Muscle layer of colon (tissue), 2 donors: ENCODE data around the gene EFNB2.

Experiments used
- H3K27ac ChIP-seq: one replicate; pipeline ENCODE4 v1.7.0; 2013; ENCODE audit warnings: low read depth, mild to moderate bottlenecking, low read length, moderate library complexity
- H3K27me3 ChIP-seq, 2 donors: one replicate each; pipeline ENCODE4 v1.7.0; 2013; ENCODE audit warnings: low read length in 2 of 2, mild to moderate bottlenecking in 2 of 2; ENCODE audit not compliant: insufficient read depth in 2 of 2, control insufficient read depth in 1 of 2
- H3K36me3 ChIP-seq: one replicate; pipeline ENCODE4 v1.7.0; 2013; ENCODE audit warnings: mild to moderate bottlenecking, low read length; ENCODE audit not compliant: insufficient read depth
- H3K4me1 ChIP-seq: one replicate; pipeline ENCODE4 v1.7.0; 2013; ENCODE audit warnings: mild to moderate bottlenecking, low read length; ENCODE audit not compliant: insufficient read depth
- H3K4me3 ChIP-seq, 2 donors: one replicate each; pipeline ENCODE4 v1.7.0; 2013; ENCODE audit warnings: low read length in 2 of 2, low read depth in 1 of 2, mild to moderate bottlenecking in 1 of 2, moderate library complexity in 1 of 2
- H3K9ac ChIP-seq: one replicate; pipeline ENCODE4 v1.7.0; 2013; ENCODE audit warnings: low read length
- H3K9me3 ChIP-seq: one replicate; pipeline ENCODE4 v1.7.0; 2013; ENCODE audit warnings: mild to moderate bottlenecking, low read length
- donor health status: abdominal sarcoma.
- donor health status: Adenocarcinoma of cecum.

Gene EFNB2, protein sequence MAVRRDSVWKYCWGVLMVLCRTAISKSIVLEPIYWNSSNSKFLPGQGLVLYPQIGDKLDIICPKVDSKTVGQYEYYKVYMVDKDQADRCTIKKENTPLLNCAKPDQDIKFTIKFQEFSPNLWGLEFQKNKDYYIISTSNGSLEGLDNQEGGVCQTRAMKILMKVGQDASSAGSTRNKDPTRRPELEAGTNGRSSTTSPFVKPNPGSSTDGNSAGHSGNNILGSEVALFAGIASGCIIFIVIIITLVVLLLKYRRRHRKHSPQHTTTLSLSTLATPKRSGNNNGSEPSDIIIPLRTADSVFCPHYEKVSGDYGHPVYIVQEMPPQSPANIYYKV

DNA sequence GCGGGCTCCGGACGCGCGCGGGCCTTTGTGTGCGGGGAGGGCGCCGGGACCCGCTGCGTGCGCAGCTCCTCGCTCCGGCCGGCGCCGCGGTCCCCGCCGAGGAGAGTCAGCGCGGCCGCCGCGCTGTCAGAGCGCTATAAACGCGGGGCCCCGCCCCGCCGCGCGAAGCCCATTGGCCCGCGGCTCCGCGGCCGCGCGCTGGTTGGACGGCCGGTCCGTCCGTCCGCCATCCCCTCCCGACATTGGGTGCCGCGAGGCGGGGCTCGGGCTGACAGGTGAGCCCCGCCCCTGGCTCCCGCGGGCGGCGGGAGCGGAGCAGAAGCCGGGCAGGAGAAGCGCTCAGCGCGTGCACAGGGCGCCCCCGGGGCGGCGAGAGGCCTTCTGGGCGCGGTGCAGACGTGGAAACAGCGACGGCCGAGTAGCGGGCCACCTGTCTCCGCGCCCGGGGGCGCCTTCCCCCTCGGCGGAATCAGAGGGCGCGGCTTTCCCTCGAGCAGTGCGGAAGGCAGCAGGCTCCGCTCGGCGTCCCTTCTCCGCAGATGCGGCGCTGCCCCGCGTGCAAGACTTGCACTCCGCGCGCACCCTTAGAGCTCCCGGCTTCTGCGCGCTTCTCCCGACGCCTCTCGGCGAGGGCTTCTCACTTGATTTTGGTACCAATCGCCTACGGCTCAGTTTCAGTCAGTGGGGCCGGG, at the start of gene EFNB2:
Gene EFNB2, minus strand, starts transcription at position 111 of the 692 bp plus-strand sequence. CDS start 698 bp downstream, outside the sequence.
- Histone ChIP-seq H3K27ac (peak within 1 kb of the TSS; percentile 72), H3K9me3 (no peaks in the 10 kb centered on the region), H3K27me3 (no peaks in the 10 kb centered on the region), H3K4me1 (peaks cover 6% of the 10 kb centered on the region), H3K4me3 (peak within 1 kb of the TSS; percentile 51 to 69), H3K36me3 (peaks cover 4% of the 10 kb centered on the region), H3K9ac (no peak within 1 kb of the TSS)

DNA sequence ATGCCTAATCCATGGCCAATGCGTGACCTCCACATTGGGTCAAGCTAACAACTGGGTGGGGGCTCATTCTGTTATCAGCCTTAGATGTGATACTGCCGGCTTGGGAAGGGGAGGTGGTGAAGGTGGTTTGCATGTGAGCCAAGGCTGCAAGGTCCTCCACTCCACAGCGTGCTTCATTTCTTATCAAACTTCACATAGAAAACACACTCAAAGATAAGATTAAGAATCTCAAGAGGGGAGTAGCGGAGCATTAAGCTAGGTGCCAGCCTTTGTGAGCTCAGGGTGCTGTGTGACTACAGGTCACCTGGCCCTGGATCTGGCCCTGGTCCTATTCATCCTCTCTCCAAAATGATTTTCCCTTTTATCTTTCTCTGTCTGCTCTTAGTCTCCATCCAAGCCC, 45.8 kb upstream of the EFNB2 start:
- no peak overlapping the region for H3K27ac ChIP-seq
- H3K36me3 ChIP-seq = no peaks in the 10 kb centered on the region
- no peak overlapping the region for H3K9ac ChIP-seq
- H3K4me3 ChIP-seq = no peak overlapping the region
- peaks cover 4% of the 10 kb centered on the region for H3K4me1 ChIP-seq
- no peaks in the 10 kb centered on the region for H3K9me3 ChIP-seq
- H3K27me3 ChIP-seq = no peaks in the 10 kb centered on the region

DNA sequence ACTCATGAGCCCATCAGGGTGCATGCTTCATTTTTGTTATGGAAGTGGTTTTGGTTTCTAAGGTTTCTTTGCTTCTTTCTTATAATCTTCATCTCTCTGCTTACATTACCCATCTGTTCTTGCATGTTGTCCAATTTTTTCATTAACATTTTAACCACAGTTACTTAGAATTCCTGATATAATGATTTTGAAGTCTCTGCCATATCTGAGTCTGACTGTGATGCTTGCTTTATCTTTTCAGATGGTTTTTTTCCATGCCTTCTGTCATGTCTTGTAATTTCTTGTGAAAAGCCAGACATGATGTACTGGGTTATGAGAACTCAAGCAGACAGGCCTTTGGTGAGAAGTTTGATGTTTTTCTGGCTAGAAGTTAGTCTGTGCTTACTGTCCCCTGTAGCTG, 40.4 kb upstream of the EFNB2 start:
- no peaks in the 10 kb centered on the region for H3K27me3 ChIP-seq
- no peak overlapping the region for H3K9ac ChIP-seq
- H3K4me3 ChIP-seq = no peak overlapping the region
- H3K4me1 ChIP-seq = peaks cover 4% of the 10 kb centered on the region
- H3K27ac ChIP-seq = no peak overlapping the region
- H3K9me3 ChIP-seq = no peaks in the 10 kb centered on the region
- no peaks in the 10 kb centered on the region for H3K36me3 ChIP-seq

DNA sequence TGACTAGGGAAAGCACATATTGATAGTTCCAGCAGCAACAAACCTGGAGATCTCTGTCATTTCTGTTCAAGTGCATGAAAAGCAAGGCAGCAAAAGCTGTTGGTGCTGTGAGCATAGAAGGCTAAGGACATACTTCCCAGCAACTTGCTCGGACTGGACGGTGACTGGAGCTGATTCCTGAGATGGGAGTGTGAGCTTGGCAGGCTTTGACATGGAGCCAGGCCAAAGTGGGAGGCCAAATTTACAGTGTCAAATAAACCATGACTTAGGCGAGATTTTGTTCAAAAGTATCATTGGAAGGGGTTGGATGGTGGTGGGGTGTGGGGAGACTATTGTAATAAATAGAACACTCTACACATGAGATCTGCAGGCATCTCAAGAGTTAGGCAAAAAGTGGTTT, 38.4 kb upstream of the EFNB2 start:
- peaks cover 4% of the 10 kb centered on the region for H3K4me1 ChIP-seq
- H3K4me3 ChIP-seq = no peak overlapping the region
- no peak overlapping the region for H3K9ac ChIP-seq
- H3K36me3 ChIP-seq = no peaks in the 10 kb centered on the region
- H3K9me3 ChIP-seq = no peaks in the 10 kb centered on the region
- no peak overlapping the region for H3K27ac ChIP-seq
- no peaks in the 10 kb centered on the region for H3K27me3 ChIP-seq

DNA sequence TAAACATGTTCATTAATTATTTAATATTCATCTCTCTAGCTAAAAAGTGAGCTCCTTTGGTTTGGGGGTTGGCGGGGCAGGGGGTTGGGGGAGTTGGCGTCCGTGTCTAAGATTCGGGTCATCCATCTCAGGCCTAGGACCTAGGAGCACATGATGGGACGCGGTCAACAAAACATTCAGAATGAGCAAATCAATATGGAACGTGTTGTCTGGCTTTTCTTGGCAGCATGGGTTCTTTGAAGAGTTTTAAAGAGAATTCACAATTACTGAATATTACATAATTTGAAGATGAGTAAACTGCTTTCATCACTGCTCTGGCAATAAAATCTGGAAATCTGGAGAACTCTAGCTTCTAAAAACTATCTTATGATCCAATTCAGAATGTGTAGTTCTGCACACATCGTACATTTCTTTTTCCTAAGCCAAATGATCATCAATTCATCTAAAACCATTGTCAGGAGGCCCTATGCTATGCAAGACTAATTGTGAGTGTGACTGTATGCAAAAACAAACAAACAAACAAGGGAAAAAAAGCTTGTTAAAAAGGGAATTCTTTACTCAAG, 37.9 kb upstream of the EFNB2 start:
- peaks cover 7% of the 10 kb centered on the region for H3K4me1 ChIP-seq
- no peak overlapping the region for H3K27ac ChIP-seq
- H3K9me3 ChIP-seq = no peaks in the 10 kb centered on the region
- no peak overlapping the region for H3K4me3 ChIP-seq
- H3K27me3 ChIP-seq = no peaks in the 10 kb centered on the region
- H3K36me3 ChIP-seq = no peaks in the 10 kb centered on the region
- no peak overlapping the region for H3K9ac ChIP-seq

DNA sequence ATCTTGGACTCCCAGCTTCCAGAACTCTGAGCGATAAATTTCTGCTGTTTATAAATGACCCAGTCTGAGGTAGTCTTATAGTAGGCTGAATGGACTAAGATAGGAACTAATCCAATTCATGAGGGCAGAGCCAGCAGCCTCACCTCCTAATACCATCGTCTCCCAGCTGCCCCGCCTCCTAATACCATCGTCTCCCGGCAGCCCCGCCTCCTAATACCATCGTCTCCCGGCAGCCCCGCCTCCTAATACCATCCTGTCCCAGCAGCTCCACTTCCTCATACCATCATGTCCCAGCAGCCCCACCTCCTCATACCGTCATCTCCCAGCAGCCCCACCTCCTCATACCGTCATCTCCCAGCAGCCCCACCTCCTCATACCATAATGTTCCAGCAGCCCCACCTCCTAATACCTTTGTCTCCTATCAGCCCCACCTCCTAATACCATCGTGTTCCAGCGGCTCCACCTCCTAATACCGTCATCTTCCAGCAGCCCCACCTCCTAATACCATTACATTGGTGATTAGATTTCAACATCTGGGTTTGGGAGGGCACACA, 34.9 kb upstream of the EFNB2 start:
- H3K27me3 ChIP-seq = no peaks in the 10 kb centered on the region
- no peaks in the 10 kb centered on the region for H3K36me3 ChIP-seq
- peaks cover 15% of the 10 kb centered on the region for H3K4me1 ChIP-seq
- H3K9me3 ChIP-seq = no peaks in the 10 kb centered on the region
- H3K4me3 ChIP-seq = no peak overlapping the region
- H3K9ac ChIP-seq = no peak overlapping the region
- H3K27ac ChIP-seq = no peak overlapping the region

DNA sequence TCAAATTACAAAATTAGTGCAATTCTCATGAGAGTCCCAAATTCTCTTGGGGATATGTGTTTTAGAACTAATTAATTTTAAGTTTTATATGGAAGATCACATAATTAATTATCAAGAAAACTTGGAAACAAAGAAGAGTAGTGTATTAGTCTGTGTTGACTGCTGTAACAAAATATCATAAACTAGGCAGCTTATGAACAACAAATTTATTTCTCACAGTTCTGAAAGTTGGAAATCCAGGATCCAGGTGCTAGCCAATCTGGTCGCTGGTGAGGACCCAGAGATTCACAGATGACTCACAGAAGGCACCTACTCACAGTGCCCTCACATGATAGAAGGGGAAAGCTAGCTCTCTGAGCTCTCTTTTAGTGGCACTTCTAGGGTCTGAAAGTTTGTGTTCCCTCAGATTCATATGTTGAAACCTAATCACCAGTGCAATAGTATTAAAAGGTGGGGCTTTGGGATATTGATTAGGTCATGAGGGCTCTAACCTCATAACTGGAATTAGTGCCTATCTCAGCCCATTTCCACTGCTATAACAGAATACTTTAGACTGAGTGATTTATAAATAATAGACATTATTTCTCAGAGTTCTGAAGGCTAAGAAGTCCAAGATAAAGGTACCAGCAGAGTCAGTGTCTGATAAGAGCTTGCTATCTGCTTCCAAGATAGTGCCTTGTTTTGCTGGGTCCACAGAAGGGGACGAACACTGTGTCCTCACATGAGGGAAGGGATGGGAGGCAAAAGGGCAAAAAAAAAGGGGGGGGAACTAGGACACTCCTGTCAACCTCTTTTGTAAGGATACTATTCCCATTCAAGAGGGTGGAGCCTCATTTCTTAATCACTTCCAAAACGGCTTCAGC, 34.0 kb upstream of the EFNB2 start:
- H3K27ac ChIP-seq = no peak overlapping the region
- H3K4me1 ChIP-seq = peaks cover 24% of the 10 kb centered on the region
- H3K27me3 ChIP-seq = no peaks in the 10 kb centered on the region
- no peak overlapping the region for H3K9ac ChIP-seq
- H3K9me3 ChIP-seq = no peaks in the 10 kb centered on the region
- H3K36me3 ChIP-seq = no peaks in the 10 kb centered on the region
- H3K4me3 ChIP-seq = no peak overlapping the region

DNA sequence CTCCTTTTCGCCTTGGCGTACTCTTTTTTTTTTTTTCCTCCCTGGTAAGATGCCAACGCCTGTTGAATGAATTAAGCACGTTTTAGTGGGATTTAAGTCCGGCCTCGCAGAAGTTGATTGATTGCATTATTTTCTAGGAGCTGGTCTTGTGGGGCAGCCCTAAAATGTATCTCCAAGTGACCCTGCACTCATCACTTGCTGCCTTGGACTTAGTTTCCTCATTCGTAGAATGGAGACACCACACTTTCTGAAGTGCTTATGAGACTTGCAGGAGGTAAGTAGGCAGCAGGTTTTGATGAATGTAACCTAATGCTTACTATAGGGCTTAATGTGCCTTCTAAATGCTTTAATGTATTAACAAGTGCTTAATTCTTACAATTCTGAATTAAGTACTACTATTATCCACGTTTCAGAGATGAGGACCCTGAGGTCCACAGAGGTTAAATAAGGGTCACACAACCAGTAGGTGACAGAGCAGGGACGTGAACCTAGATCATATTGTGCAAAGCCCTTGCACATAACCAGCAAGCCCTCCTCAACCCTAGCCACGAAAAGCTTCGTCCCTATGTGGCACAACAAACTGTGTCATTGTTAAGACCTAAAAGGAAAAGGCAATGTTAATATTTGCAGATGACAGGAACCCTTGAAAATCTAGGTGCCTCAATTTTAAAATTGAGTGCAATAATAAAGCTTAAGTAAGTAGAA, 33.0 kb upstream of the EFNB2 start:
- H3K36me3 ChIP-seq = no peaks in the 10 kb centered on the region
- peaks cover 34% of the 10 kb centered on the region for H3K4me1 ChIP-seq
- no peak overlapping the region for H3K9ac ChIP-seq
- peak overlapping the region; percentile 57 to 86 for H3K4me3 ChIP-seq
- H3K27ac ChIP-seq = no peak overlapping the region
- H3K9me3 ChIP-seq = no peaks in the 10 kb centered on the region
- no peaks in the 10 kb centered on the region for H3K27me3 ChIP-seq

DNA sequence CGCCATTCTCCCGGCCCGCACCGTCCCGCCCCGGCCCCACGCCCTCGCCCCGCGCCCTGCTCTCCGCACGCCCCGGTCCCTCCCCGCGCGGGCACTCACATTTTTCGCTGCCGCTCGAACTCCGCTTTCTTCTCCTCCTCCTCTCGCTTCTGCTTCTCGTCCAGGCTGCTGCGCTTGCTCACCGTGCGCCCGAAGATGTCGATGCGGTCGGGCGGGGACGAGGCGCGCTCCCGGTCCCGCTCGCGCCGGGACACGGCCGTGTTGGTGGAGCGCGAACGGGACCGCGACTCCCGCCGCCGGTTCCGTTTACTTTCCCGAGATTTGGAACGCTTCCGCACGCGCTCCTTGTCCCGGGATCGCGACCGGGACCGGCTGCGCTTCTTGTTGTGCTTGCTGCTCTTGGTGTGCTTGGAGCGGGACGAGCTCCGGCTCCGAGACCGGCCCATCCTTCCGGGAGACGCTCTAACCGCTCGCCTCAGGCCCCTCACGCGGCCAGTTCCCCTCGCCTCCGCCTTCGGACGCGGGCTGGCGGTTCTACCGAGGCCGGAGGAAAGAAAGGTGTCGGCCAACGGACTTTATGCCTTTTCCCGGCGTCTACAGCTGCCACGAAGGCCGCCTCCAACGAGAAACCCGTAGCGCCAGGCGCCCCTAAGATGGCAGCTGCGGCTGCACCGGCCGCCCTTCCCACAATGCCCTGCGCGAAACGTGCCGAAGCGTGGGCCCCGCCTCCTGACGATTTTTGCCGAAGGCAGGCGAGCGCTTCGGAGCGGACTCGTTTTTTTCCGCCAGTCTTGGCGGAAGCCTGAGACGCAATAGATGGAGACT, 32.2 kb upstream of the EFNB2 start, which contains the start of gene ARGLU1:
Gene ARGLU1, minus strand, starts transcription at position 664 of the 825 bp plus-strand sequence. Its CDS starts 218 bp downstream, at position 446.
- no peaks in the 10 kb centered on the region for H3K9me3 ChIP-seq
- peak within 1 kb of the TSS; percentile 95 for H3K27ac ChIP-seq
- H3K4me3 ChIP-seq = peak within 1 kb of the TSS; percentile 57 to 86
- no peaks in the 10 kb centered on the region for H3K27me3 ChIP-seq
- peak within 1 kb of the TSS; percentile 89 for H3K9ac ChIP-seq
- no peaks in the 10 kb centered on the region for H3K36me3 ChIP-seq
- H3K4me1 ChIP-seq = peaks cover 34% of the 10 kb centered on the region
